GM21381 (cell line): ENCODE results near the gene LPAR1.
A peak's percentile ranks its signal among the peaks of the same experiment; 100 is the strongest.

Source experiments
- ATAC-seq: cut with Tn5 transposase; IDR thresholded peaks from one replicate; pipeline ENCODE4 v1.9.1; 2021; ENCODE audit warnings: mild to moderate bottlenecking, moderate library complexity; ENCODE audit not compliant: unreplicated experiment

The LPAR1 gene

GRCh38 chr9:111039231-111039906 lies 1.1 kb upstream of the LPAR1 start:
- peak; percentile 68 for ATAC-seq

- ATAC-seq = peak; percentile 47
These were observed 451 bp downstream of the LPAR1 start for GRCh38 chr9:111037708-111038330.

- ATAC-seq = no peak
These were observed 938 bp downstream of the LPAR1 start for GRCh38 chr9:111037356-111037707.

- no peak for ATAC-seq
These were observed 1.3 kb downstream of the LPAR1 start for GRCh38 chr9:111036946-111037345.

- ATAC-seq = no peak
These were observed 1.9 kb downstream of the LPAR1 start for GRCh38 chr9:111036429-111036789.

- ATAC-seq = no peak
These were observed 2.5 kb downstream of the LPAR1 start for GRCh38 chr9:111035543-111036428.

- ATAC-seq = no peak
These were observed 3.3 kb downstream of the LPAR1 start for GRCh38 chr9:111034898-111035539.

GRCh38 chr9:111034170-111034897 lies 3.9 kb downstream of the LPAR1 start:
- ATAC-seq = no peak

GRCh38 chr9:111030492-111030891 lies 7.8 kb downstream of the LPAR1 start:
- ATAC-seq = no peak

GRCh38 chr9:111029260-111029659 lies 9.0 kb downstream of the LPAR1 start:
- no peak for ATAC-seq

- ATAC-seq = no peak
These were observed 10.5 kb downstream of the LPAR1 start for GRCh38 chr9:111027798-111028197.

GRCh38 chr9:111023128-111023527 lies 15.1 kb downstream of the LPAR1 start:
- no peak for ATAC-seq

GRCh38 chr9:111020594-111020993 lies 17.7 kb downstream of the LPAR1 start:
- no peak for ATAC-seq

GRCh38 chr9:111016426-111017045 lies 21.7 kb downstream of the LPAR1 start:
- ATAC-seq = no peak

- no peak for ATAC-seq
These were observed 22.3 kb downstream of the LPAR1 start for GRCh38 chr9:111016016-111016415.

GRCh38 chr9:111013707-111014106 lies 24.6 kb downstream of the LPAR1 start:
- ATAC-seq = no peak

- ATAC-seq = no peak
These were observed 25.0 kb downstream of the LPAR1 start for GRCh38 chr9:111013250-111013649.

- no peak for ATAC-seq
These were observed 29.9 kb downstream of the LPAR1 start for GRCh38 chr9:111008158-111009075.

GRCh38 chr9:111005746-111006470 lies 32.4 kb downstream of the LPAR1 start:
- no peak for ATAC-seq
